GM12878 (cell line): Measurements from ENCODE around the gene CLEC16A. TPM values are rescaled to one million over a fixed set of nuclear protein-coding genes. Genes with fewer than 3 reads are reported as not detected.
A peak's percentile ranks its signal among the peaks of the same experiment; 100 is the strongest.

Experiments
- ATAC-seq: fragments of 200-7000 bp; cut with Tn5 transposase; 3 replicates; pipeline ENCODE4 v1.9.1; 2020; ENCODE audit warnings: mild to moderate bottlenecking, moderate library complexity
- BruUV-seq: library from RNA; stranded (reverse); fragments of 400-500 nt; replicated peaks from 2 replicates; lab custom pipeline; 2021; lab: Mats Ljungman, UMichigan
- CTCF ChIA-PET: fragments of 300-600 bp; sonication (Branson Sonifier 250); formaldehyde crosslinking; extraction: SDS; loops from one replicate; lab custom pipeline; 2021; ENCODE audit warnings: inconsistent platforms; lab: Yijun Ruan, JAX
- POLR2A ChIA-PET: fragments of 350-600 bp; formaldehyde crosslinking; extraction: SDS; loops from one replicate; lab custom pipeline; 2021; ENCODE audit warnings: inconsistent platforms; lab: Charles Lee
- RAD21 ChIA-PET: fragments of 300-600 bp; sonication (Branson Sonifier 250); formaldehyde crosslinking; loops from one replicate; lab custom pipeline; 2023; ENCODE audit warnings: antibody characterized with exemption; ENCODE audit not compliant: unreplicated experiment; lab: Charles Lee
- SMC1A ChIA-PET: fragments of 300-600 bp; sonication (Branson Sonifier 250); formaldehyde crosslinking; loops from one replicate; lab custom pipeline; 2023; ENCODE audit not compliant: unreplicated experiment, uncharacterized antibody; lab: Charles Lee
- DNase-seq: peaks from one replicate; pipeline ENCODE4 v3.0.0-alpha.2; 2011; ENCODE audit warnings: low read depth, low spot score
- FAIRE-seq: peaks from 3 replicates; lab custom pipeline; 2011; peaks lifted over from hg19 to GRCh38; lab: Jason Lieb, UNC
- H2AFZ ChIP-seq: 2 replicates; pipeline ENCODE4 v1.6.0; 2011; ENCODE audit warnings: low read depth, low read length, control low read depth; ENCODE audit not compliant: control insufficient read depth
- H3K27ac ChIP-seq: 2 replicates; pipeline ENCODE4 v1.5.1; 2011; ENCODE audit warnings: control low read depth; ENCODE audit not compliant: control insufficient read depth, insufficient read depth
- H3K27me3 ChIP-seq, 2 experiments: replicated peaks in 1 of 2; 2 replicates each; pipeline versions ENCODE4 v1.6.0 to v1.6.1; 2011; ENCODE audit warnings: low read length in 1 of 2; ENCODE audit not compliant: control insufficient read depth in 2 of 2, insufficient read depth in 2 of 2
- H3K36me3 ChIP-seq, 2 experiments: 2 replicates each; pipeline ENCODE4 v1.5.1; 2011; ENCODE audit warnings: low read length in 1 of 2; ENCODE audit not compliant: control insufficient read depth in 2 of 2, insufficient read depth in 2 of 2
- H3K4me1 ChIP-seq: 2 replicates; pipeline ENCODE4 v1.6.1; 2011; ENCODE audit warnings: mild to moderate bottlenecking, low read length, moderate library complexity, mixed read lengths; ENCODE audit not compliant: control insufficient read depth, insufficient read depth
- H3K4me2 ChIP-seq: 2 replicates; pipeline ENCODE4 v1.6.0; 2011; ENCODE audit warnings: control low read depth; ENCODE audit not compliant: control insufficient read depth, insufficient read depth
- H3K4me3 ChIP-seq: fragments of 200-600 bp; sonication (generic); 2 replicates; pipeline ENCODE4 v1.5.1; 2016
- H3K79me2 ChIP-seq: 2 replicates; pipeline ENCODE4 v1.6.0; 2011; ENCODE audit warnings: low read length; ENCODE audit not compliant: control insufficient read depth, insufficient read depth
- H3K9ac ChIP-seq: 2 replicates; pipeline ENCODE4 v1.8.0; 2011; ENCODE audit warnings: low read length, control low read depth, mixed read lengths; ENCODE audit not compliant: control insufficient read depth, insufficient read depth
- H3K9me3 ChIP-seq: replicated peaks from 3 replicates; pipeline ENCODE4 v1.5.1; 2011; ENCODE audit warnings: mild to moderate bottlenecking, low read length; ENCODE audit not compliant: control insufficient read depth, insufficient read depth
- H4K20me1 ChIP-seq: 2 replicates; pipeline ENCODE4 v1.6.0; 2011; ENCODE audit not compliant: control insufficient read depth, insufficient read depth
- FOS ChIP-seq: IDR thresholded peaks from 3 replicates; pipeline ENCODE4 v1.6.1; 2011; ENCODE audit warnings: borderline replicate concordance; ENCODE audit not compliant: insufficient read length; ENCODE audit errors: extremely low read depth
- HCFC1 ChIP-seq: fragments of 150-350 bp; IDR thresholded peaks from 2 replicates; pipeline ENCODE4 v1.6.1; 2014; ENCODE audit warnings: low read length
- HDAC6 ChIP-seq: fragments of 200-600 bp; sonication (generic); IDR thresholded peaks from one replicate; pipeline ENCODE4 v1.8.0; 2017; ENCODE audit warnings: antibody characterized with exemption; ENCODE audit not compliant: unreplicated experiment
- IRF4 ChIP-seq: IDR thresholded peaks from 2 replicates; pipeline ENCODE4 v1.6.1; 2011; ENCODE audit warnings: low read depth, low read length
- KAT2A ChIP-seq: conservative IDR thresholded peaks from 2 replicates; pipeline ENCODE4 v1.6.1; 2011; ENCODE audit warnings: low read depth, low read length; ENCODE audit not compliant: control insufficient read depth
- KLF5 ChIP-seq: fragments of 450-650 bp; IDR thresholded peaks from 2 replicates; pipeline ENCODE4 v1.6.1; 2014; ENCODE audit warnings: mild to moderate bottlenecking; ENCODE audit not compliant: partially characterized antibody
- LARP7 ChIP-seq: fragments of 450-650 bp; IDR thresholded peaks from 2 replicates; pipeline ENCODE4 v1.6.1; 2017; ENCODE audit warnings: mild to moderate bottlenecking
- POLR2AphosphoS2 ChIP-seq: IDR thresholded peaks from 2 replicates; pipeline ENCODE4 v1.6.1; 2011; ENCODE audit warnings: low read depth, mild to moderate bottlenecking, low read length, improper control_type of control experiment, moderate library complexity
- SMAD5 ChIP-seq: IDR thresholded peaks from 2 replicates; pipeline ENCODE4 v1.6.1; 2016; ENCODE audit warnings: antibody characterized with exemption, low read depth
- ZSCAN29 ChIP-seq: fragments of 450-650 bp; IDR thresholded peaks from 2 replicates; pipeline ENCODE4 v1.6.1; 2017; ENCODE audit warnings: mild to moderate bottlenecking, moderate library complexity
- WGBS: methylation state at CpG from one replicate; pipeline ENCODE4 v1.1.6; 2016; ENCODE audit warnings: low lambda C conversion rate; ENCODE audit not compliant: insufficient replicate concordance, insufficient coverage; ENCODE audit errors: missing lambda C conversion rate; 5-methylcytosine and 5-hydroxymethylcytosine counted together
- in situ Hi-C: fragments of 300-500 bp; cut with MboI; formaldehyde crosslinking; loops from 9 replicates; pipeline ENCODE4 v1.14.3; 2018; ENCODE audit warnings: mixed read lengths
- intact Hi-C: fragments of 100-400 bp; cut with micrococcal nuclease; formaldehyde crosslinking; loops from one replicate; pipeline ENCODE4 v1.14.2; 2022; ENCODE audit not compliant: unreplicated experiment
- polyA plus RNA-seq, 11 experiments: library from polyadenylated mRNA; depleted of rRNA in 4 of 11; unstranded in 6 of 11; stranded (reverse) in 5 of 11; fragments of >200 nt; fragmentation: Nextera tagmentation in 4 of 11; fragmentation: Illumina TruSeq in 1 of 11; extraction: Ambion mirVana in 4 of 11; extraction: Trizol in 1 of 11; gene quantifications; 1 replicate in 1 of 11; 2 replicates in 10 of 11; pipeline versions ENCODE4 v1.2.1 to v1.2.3, GENCODE V29; 2011 to 2016; ENCODE audit warnings: inconsistent platforms in 2 of 11, missing spikeins in 2 of 11, low read depth in 1 of 11
- total RNA-seq, 4 experiments: library from RNA; depleted of rRNA in 3 of 4; stranded (reverse); fragments of >200 nt in 3 of 4; fragmentation: Illumina TruSeq in 1 of 4; extraction: Trizol in 1 of 4; gene quantifications; 2 replicates each; pipeline versions ENCODE4 v1.2.1 to v1.2.3, GENCODE V29; 2013 to 2021
- TF ChIP-seq, protein P1 (sequence below): fragments of 450-650 bp; IDR thresholded peaks from 2 replicates; pipeline ENCODE4 v1.6.1; 2017; ENCODE audit warnings: mild to moderate bottlenecking, low read depth, inconsistent platforms; ENCODE audit not compliant: poor library complexity, severe bottlenecking
- TF ChIP-seq, protein P2 (sequence below): IDR thresholded peaks from 2 replicates; pipeline ENCODE4 v1.6.1; 2012; ENCODE audit warnings: mild to moderate bottlenecking, low read depth, low read length
- TF ChIP-seq, protein P3 (sequence below): fragments of 450-650 bp; IDR thresholded peaks from 2 replicates; pipeline ENCODE4 v1.6.1; 2017; ENCODE audit warnings: mild to moderate bottlenecking

The CLEC16A gene
- total and polyA plus RNA-seq, 10 of the 15 experiments (the other 5 are each of a cell fraction or from before 2014, with no cell fraction given): 1.5 to 28.8 (median 19.2) TPM

DNA sequence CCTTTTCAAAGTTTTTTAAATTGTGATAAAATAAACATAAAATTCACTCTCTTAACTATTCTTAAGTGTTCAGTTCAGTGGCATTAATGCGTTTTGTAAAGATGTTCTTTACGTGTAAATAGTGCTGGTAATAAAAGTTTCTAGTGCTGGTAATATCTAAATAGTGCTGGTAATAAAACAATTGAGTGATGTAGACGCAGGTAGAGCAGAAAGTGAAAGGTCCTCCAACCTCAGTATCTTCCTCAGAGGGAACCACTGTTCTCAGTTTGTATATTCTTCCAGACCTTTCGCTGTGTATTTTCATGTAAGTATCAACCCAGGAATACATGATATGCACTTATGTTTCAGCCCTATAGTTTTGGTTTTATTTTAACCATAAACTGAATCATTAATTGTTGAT is 53.1 kb downstream of the CLEC16A start:
- ChIA-PET POLR2A (no interaction called here), SMC1A (interaction anchor here (1.3 kb wide), 1 partner anchor 10 kb away, joined by 3 read pairs; no protein-coding TSS in a partner anchor), CTCF (interaction anchor here (0.6 to 1.6 kb wide), 2 partner anchors 32 to 399 kb away, joined by 3 to 4 read pairs; no protein-coding TSS in a partner anchor), RAD21 (interaction anchor here (1.1 kb wide), 1 partner anchor 78 kb away, joined by 3 read pairs; no protein-coding TSS in a partner anchor)
- no peaks in the 10 kb centered on the region for H4K20me1 ChIP-seq
- H3K4me3 ChIP-seq: no peak overlapping the region
- no peak overlapping the region for H3K27ac ChIP-seq
- H2AFZ ChIP-seq: no peak overlapping the region
- ATAC-seq (no peak), FAIRE-seq (peak; percentile 44), DNase-seq (no peak)
- 80% methylated on average over 4 of the region's 4 CpGs for WGBS
- H3K27me3 ChIP-seq: no peaks in the 10 kb centered on the region
- H3K79me2 ChIP-seq: no peaks in the 10 kb centered on the region
- BruUV-seq: TSS peak; percentile 6
- no peak overlapping the region for H3K9ac ChIP-seq
- in situ Hi-C loops (no loop called here), intact Hi-C loops (no loop called here)
- H3K4me2 ChIP-seq: no peak overlapping the region
- no peaks in the 10 kb centered on the region for H3K9me3 ChIP-seq
- H3K4me1 ChIP-seq: peaks cover 12% of the 10 kb centered on the region
- H3K36me3 ChIP-seq: peaks cover 10% of the 10 kb centered on the region in 2 experiments
- TF ChIP-seq, protein P1, sequence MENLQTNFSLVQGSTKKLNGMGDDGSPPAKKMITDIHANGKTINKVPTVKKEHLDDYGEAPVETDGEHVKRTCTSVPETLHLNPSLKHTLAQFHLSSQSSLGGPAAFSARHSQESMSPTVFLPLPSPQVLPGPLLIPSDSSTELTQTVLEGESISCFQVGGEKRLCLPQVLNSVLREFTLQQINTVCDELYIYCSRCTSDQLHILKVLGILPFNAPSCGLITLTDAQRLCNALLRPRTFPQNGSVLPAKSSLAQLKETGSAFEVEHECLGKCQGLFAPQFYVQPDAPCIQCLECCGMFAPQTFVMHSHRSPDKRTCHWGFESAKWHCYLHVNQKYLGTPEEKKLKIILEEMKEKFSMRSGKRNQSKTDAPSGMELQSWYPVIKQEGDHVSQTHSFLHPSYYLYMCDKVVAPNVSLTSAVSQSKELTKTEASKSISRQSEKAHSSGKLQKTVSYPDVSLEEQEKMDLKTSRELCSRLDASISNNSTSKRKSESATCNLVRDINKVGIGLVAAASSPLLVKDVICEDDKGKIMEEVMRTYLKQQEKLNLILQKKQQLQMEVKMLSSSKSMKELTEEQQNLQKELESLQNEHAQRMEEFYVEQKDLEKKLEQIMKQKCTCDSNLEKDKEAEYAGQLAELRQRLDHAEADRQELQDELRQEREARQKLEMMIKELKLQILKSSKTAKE: no peak
- TF ChIP-seq, protein P2, sequence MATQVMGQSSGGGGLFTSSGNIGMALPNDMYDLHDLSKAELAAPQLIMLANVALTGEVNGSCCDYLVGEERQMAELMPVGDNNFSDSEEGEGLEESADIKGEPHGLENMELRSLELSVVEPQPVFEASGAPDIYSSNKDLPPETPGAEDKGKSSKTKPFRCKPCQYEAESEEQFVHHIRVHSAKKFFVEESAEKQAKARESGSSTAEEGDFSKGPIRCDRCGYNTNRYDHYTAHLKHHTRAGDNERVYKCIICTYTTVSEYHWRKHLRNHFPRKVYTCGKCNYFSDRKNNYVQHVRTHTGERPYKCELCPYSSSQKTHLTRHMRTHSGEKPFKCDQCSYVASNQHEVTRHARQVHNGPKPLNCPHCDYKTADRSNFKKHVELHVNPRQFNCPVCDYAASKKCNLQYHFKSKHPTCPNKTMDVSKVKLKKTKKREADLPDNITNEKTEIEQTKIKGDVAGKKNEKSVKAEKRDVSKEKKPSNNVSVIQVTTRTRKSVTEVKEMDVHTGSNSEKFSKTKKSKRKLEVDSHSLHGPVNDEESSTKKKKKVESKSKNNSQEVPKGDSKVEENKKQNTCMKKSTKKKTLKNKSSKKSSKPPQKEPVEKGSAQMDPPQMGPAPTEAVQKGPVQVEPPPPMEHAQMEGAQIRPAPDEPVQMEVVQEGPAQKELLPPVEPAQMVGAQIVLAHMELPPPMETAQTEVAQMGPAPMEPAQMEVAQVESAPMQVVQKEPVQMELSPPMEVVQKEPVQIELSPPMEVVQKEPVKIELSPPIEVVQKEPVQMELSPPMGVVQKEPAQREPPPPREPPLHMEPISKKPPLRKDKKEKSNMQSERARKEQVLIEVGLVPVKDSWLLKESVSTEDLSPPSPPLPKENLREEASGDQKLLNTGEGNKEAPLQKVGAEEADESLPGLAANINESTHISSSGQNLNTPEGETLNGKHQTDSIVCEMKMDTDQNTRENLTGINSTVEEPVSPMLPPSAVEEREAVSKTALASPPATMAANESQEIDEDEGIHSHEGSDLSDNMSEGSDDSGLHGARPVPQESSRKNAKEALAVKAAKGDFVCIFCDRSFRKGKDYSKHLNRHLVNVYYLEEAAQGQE: no peak
- TF ChIP-seq, protein P3, sequence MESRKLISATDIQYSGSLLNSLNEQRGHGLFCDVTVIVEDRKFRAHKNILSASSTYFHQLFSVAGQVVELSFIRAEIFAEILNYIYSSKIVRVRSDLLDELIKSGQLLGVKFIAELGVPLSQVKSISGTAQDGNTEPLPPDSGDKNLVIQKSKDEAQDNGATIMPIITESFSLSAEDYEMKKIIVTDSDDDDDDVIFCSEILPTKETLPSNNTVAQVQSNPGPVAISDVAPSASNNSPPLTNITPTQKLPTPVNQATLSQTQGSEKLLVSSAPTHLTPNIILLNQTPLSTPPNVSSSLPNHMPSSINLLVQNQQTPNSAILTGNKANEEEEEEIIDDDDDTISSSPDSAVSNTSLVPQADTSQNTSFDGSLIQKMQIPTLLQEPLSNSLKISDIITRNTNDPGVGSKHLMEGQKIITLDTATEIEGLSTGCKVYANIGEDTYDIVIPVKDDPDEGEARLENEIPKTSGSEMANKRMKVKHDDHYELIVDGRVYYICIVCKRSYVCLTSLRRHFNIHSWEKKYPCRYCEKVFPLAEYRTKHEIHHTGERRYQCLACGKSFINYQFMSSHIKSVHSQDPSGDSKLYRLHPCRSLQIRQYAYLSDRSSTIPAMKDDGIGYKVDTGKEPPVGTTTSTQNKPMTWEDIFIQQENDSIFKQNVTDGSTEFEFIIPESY: no peak
- TF ChIP-seq KLF5: no peak
- no peak for TF ChIP-seq FOS
- TF ChIP-seq POLR2AphosphoS2: no peak
- TF ChIP-seq ZSCAN29: no peak
- no peak for TF ChIP-seq KAT2A
- TF ChIP-seq HDAC6: no peak
- TF ChIP-seq HCFC1: no peak
- TF ChIP-seq LARP7: no peak
- no peak for TF ChIP-seq SMAD5
- no peak for TF ChIP-seq IRF4
